ENCODE results near the gene NMRK2. TPM values are rescaled to one million over a fixed set of nuclear protein-coding genes. Genes with fewer than 3 reads are reported as not detected.

The NMRK2 gene
- total and polyA plus RNA-seq, 4 donors, result 0.13 to 1.0 (median 0.26) TPM; not detected in 1

GRCh38 chr19:3968556-3969434, 35.9 kb downstream of the NMRK2 start:
- H3K4me3 ChIP-seq, result peak overlapping the region; percentile 15
- ATAC-seq (ENCODE audit: insufficient read depth, low FRiP score), result peak; percentile 41
- peak overlapping the region; percentile 92 to 99 for H3K27ac ChIP-seq (ENCODE audit: low read depth in 1 of 2, low read length in 1 of 2)
- no peak for TF ChIP-seq CTCF (IDR thresholded peaks at IDR 0.05; ENCODE audit: control extremely low read depth, extremely low read depth)
- H3K36me3 ChIP-seq (ENCODE audit: control insufficient read depth in 4 of 4, insufficient read depth in 4 of 4, low read length in 4 of 4), result peaks cover 6 to 33% (median 15%) of the 10 kb centered on the region in 4 donors
- peak overlapping the region; percentile 6 to 82 for H3K9ac ChIP-seq (ENCODE audit: insufficient read depth in 1 of 2, low read length in 2 of 2)
- 30 to 53% methylated on average over 9 of the region's 9 CpGs for WGBS, 2 donors
- peak; percentile 96 to 98 (median 98) for DNase-seq
- no peaks in the 10 kb centered on the region for H3K27me3 ChIP-seq (ENCODE audit: control insufficient read depth in 3 of 3, insufficient read depth in 3 of 3, low read length in 2 of 3)
- H3K4me1 ChIP-seq (ENCODE audit: control insufficient read depth in 5 of 5, insufficient read depth in 5 of 5, low read length in 5 of 5), result peaks cover 7 to 27% (median 19%) of the 10 kb centered on the region in 5 donors
- no peaks in the 10 kb centered on the region for H3K9me3 ChIP-seq (ENCODE audit: control insufficient read depth in 4 of 4, insufficient read depth in 3 of 4, low read length in 3 of 4)

- Histone ChIP-seq H3K4me1 (ENCODE audit: control insufficient read depth in 5 of 5, insufficient read depth in 5 of 5, low read length in 5 of 5) (peaks cover 7 to 27% (median 19%) of the 10 kb centered on the region in 5 donors), H3K9ac (ENCODE audit: insufficient read depth in 1 of 2, low read length in 2 of 2) (peak overlapping the region in 1 of 2 donors; percentile 77), H3K9me3 (ENCODE audit: control insufficient read depth in 4 of 4, insufficient read depth in 3 of 4, low read length in 3 of 4) (no peaks in the 10 kb centered on the region), H3K4me3 (peak overlapping the region; percentile 95), H3K27me3 (ENCODE audit: control insufficient read depth in 3 of 3, insufficient read depth in 3 of 3, low read length in 2 of 3) (no peaks in the 10 kb centered on the region), H3K36me3 (ENCODE audit: control insufficient read depth in 4 of 4, insufficient read depth in 4 of 4, low read length in 4 of 4) (peaks cover 0 to 24% (median 13%) of the 10 kb centered on the region in 4 donors), H3K27ac (ENCODE audit: low read depth in 1 of 2, low read length in 1 of 2) (peak overlapping the region; percentile 92 to 99)
- 26 to 51% methylated on average over 23 of the region's 23 CpGs for WGBS, 2 donors
- no peak for TF ChIP-seq CTCF (IDR thresholded peaks at IDR 0.05; ENCODE audit: control extremely low read depth, extremely low read depth)
- DNase-seq (peak in 2 of 3 donors; percentile 22 to 44), ATAC-seq (ENCODE audit: insufficient read depth, low FRiP score) (no peak)
These were observed 36.8 kb downstream of the NMRK2 start for GRCh38 chr19:3969435-3970312.

- peak overlapping the region; percentile 95 for H3K4me3 ChIP-seq
- H3K27me3 ChIP-seq (ENCODE audit: control insufficient read depth in 3 of 3, insufficient read depth in 3 of 3, low read length in 2 of 3), result no peaks in the 10 kb centered on the region
- peak in 1 of 3 donors; percentile 13 for DNase-seq
- ATAC-seq (ENCODE audit: insufficient read depth, low FRiP score), result no peak
- no peaks in the 10 kb centered on the region for H3K9me3 ChIP-seq (ENCODE audit: control insufficient read depth in 4 of 4, insufficient read depth in 3 of 4, low read length in 3 of 4)
- peak overlapping the region; percentile 92 to 99 for H3K27ac ChIP-seq (ENCODE audit: low read depth in 1 of 2, low read length in 1 of 2)
- H3K9ac ChIP-seq (ENCODE audit: insufficient read depth in 1 of 2, low read length in 2 of 2), result peak overlapping the region; percentile 66 to 77
- peaks cover under 1 to 23% (median 12%) of the 10 kb centered on the region in 4 donors for H3K36me3 ChIP-seq (ENCODE audit: control insufficient read depth in 4 of 4, insufficient read depth in 4 of 4, low read length in 4 of 4)
- no peak for TF ChIP-seq CTCF (IDR thresholded peaks at IDR 0.05; ENCODE audit: control extremely low read depth, extremely low read depth)
- H3K4me1 ChIP-seq (ENCODE audit: control insufficient read depth in 5 of 5, insufficient read depth in 5 of 5, low read length in 5 of 5), result peaks cover 7 to 27% (median 19%) of the 10 kb centered on the region in 5 donors
- 2% methylated on average over 21 of the region's 22 CpGs for WGBS, 2 donors
These were observed 37.5 kb downstream of the NMRK2 start for GRCh38 chr19:3970313-3970807.

Measured in lung (tissue), 12 donors.